SU-DHL-6 (cell line): ENCODE results near the gene TRPM3.

Experiments
- CTCF ChIP-seq: fragments of 200-600 bp; sonication (generic); IDR thresholded peaks from one replicate; pipeline ENCODE4 v1.5.1; 2017; ENCODE audit warnings: antibody characterized with exemption, mild to moderate bottlenecking, low read length, moderate library complexity; ENCODE audit not compliant: insufficient read depth, poor library complexity, severe bottlenecking
- EZH2phosphoT487 ChIP-seq: fragments of 200-600 bp; sonication (generic), shearing (Covaris generic); conservative IDR thresholded peaks from 2 replicates; pipeline ENCODE4 v1.6.1; 2018; ENCODE audit warnings: mild to moderate bottlenecking, antibody characterized with exemption, low read length, moderate library complexity, mixed read lengths

DNA sequence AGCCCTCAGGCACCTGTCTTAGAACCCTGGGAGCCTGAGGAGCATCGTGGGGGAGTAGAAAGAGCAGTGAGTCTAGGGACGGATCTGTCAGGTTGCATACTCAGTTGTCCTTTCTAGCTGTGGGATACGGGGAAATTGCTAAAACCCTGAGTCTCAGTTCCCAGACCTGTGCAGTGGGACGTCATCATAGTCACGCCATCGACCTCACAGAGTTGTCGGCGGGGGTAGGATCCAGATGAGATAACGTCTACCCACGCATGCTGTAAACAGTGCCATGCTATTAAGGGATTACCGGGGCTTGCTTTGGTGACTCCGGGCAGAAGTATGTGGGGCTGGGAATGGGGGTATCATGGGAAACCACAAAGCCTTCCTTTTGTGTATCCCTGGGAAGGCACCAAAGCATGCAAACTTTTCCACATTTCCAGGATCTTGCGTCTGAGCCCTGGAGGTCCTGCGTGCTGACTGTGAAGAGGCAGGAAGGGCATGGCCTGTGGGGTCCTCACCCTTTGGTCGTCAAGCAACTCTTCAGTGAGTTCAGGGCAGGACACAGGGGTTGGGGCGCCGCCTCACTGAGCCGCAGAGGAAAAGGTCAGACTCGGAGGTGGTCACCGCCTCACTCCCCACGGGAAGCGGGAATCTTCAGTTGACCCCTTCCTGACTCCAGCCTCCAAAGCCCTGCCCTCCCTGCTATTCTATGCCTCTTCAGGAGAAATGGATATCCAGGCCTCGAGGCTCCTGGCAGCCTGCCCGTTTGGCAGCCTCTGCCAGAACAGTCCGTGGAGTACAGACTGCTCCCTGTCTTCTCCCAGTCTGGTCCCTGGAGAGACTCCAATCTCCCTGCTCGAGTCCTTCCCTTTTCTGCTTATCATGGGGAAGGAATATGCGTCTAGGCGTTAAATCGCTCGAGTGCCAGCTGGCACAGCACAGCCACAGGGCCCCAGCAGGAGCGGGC, 520.1 kb downstream of the TRPM3 start:
- TF ChIP-seq CTCF = no peak
- no peak for TF ChIP-seq EZH2phosphoT487
